ENCODE data around the gene TSPAN18. TPM values are rescaled to one million over a fixed set of nuclear protein-coding genes. Genes with fewer than 3 reads are reported as not detected.

Gene TSPAN18
- total RNA-seq, 1 experiment from 2014 or later: 18.3 TPM

DNA sequence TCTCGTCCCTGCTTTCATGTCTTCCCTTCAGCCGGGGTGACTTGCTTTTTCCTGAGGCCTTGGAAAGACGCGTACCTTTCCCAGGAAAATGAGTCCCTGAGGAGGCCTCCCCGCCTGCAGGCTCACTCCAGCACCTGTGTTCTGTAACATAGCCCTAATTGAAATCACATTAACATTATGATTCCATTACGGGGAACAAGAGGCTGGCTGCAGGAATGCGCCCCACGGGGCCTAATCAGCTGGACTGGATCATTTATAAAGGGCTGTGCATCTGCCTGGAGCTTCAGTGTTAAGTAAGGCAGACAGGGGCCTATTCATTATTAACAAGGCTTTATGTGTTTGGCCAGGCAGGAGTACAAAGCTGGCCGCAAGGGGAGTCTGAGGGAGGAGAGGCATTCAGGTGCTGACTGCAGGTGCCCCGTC is 41.9 kb upstream of the TSPAN18 start:
- no peak overlapping the region for H3K4me3 ChIP-seq (replicated peaks in 1 of 2; ENCODE audit: low read depth in 1 of 2, low read length in 2 of 2)
- BruUV-seq (replicated peaks): no TSS peak
- CTCF ChIA-PET: no interaction called here
- H3K9me3 ChIP-seq (ENCODE audit: control insufficient read depth in 1 of 2, insufficient read depth in 1 of 2, low read depth in 1 of 2, low read length in 2 of 2): no peaks in the 10 kb centered on the region
- RAD21 ChIA-PET (ENCODE audit: low non-redundant PET in 1 of 2, low total read pairs in 2 of 2, uncharacterized antibody in 2 of 2, unreplicated experiment in 2 of 2): interaction anchor here in 1 of 2 experiments (0.7 kb wide), 1 partner anchor 74 kb away, joined by 4 read pairs; no protein-coding TSS in a partner anchor
- POLR2A ChIA-PET: no interaction called here
- no peak for TF ChIP-seq SP1 (IDR thresholded peaks at IDR 0.05; ENCODE audit: low read depth)
- no peak for TF ChIP-seq EGR1 (IDR thresholded peaks at IDR 0.05; ENCODE audit: low read depth)
- TF ChIP-seq POLR2AphosphoS5 (IDR thresholded peaks at IDR 0.05; ENCODE audit: low read depth, low read length): no peak
- no peak for TF ChIP-seq EZH2phosphoT487 (IDR thresholded peaks at IDR 0.05; ENCODE audit: borderline replicate concordance)
- TF ChIP-seq, protein P1, sequence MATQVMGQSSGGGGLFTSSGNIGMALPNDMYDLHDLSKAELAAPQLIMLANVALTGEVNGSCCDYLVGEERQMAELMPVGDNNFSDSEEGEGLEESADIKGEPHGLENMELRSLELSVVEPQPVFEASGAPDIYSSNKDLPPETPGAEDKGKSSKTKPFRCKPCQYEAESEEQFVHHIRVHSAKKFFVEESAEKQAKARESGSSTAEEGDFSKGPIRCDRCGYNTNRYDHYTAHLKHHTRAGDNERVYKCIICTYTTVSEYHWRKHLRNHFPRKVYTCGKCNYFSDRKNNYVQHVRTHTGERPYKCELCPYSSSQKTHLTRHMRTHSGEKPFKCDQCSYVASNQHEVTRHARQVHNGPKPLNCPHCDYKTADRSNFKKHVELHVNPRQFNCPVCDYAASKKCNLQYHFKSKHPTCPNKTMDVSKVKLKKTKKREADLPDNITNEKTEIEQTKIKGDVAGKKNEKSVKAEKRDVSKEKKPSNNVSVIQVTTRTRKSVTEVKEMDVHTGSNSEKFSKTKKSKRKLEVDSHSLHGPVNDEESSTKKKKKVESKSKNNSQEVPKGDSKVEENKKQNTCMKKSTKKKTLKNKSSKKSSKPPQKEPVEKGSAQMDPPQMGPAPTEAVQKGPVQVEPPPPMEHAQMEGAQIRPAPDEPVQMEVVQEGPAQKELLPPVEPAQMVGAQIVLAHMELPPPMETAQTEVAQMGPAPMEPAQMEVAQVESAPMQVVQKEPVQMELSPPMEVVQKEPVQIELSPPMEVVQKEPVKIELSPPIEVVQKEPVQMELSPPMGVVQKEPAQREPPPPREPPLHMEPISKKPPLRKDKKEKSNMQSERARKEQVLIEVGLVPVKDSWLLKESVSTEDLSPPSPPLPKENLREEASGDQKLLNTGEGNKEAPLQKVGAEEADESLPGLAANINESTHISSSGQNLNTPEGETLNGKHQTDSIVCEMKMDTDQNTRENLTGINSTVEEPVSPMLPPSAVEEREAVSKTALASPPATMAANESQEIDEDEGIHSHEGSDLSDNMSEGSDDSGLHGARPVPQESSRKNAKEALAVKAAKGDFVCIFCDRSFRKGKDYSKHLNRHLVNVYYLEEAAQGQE (IDR thresholded peaks at IDR 0.05; ENCODE audit: low read depth): no peak
- no peak for TF ChIP-seq ZBTB33 (IDR thresholded peaks at IDR 0.05; ENCODE audit: extremely low read depth, insufficient replicate concordance, low read length)
- no peak for TF ChIP-seq ZNF274 (IDR thresholded peaks at IDR 0.05; ENCODE audit: low read depth, low read length)
- no peak for TF ChIP-seq TCF7L2 (IDR thresholded peaks at IDR 0.05; ENCODE audit: borderline replicate concordance, extremely low read depth, insufficient read depth, insufficient read length)
- TF ChIP-seq RAD21 (IDR thresholded peaks at IDR 0.05; ENCODE audit: low read depth): no peak
- no peak for TF ChIP-seq SIN3A (IDR thresholded peaks at IDR 0.05; ENCODE audit: low read depth)
- TF ChIP-seq POLR2A (IDR thresholded peaks at IDR 0.05; ENCODE audit: borderline replicate concordance, extremely low read depth, insufficient read depth, insufficient read length): no peak
- no peak for TF ChIP-seq YY1 (IDR thresholded peaks at IDR 0.05; ENCODE audit: extremely low read depth, insufficient replicate concordance, low read depth, low read length)
- TF ChIP-seq CEBPB (IDR thresholded peaks at IDR 0.05; ENCODE audit: low read depth): no peak
- TF ChIP-seq EZH2 (IDR thresholded peaks at IDR 0.05): no peak
- no peak for TF ChIP-seq ZFX (IDR thresholded peaks at IDR 0.05)
- no peak for TF ChIP-seq FOSL1 (IDR thresholded peaks at IDR 0.05; ENCODE audit: low read depth)
- TF ChIP-seq, protein P2, sequence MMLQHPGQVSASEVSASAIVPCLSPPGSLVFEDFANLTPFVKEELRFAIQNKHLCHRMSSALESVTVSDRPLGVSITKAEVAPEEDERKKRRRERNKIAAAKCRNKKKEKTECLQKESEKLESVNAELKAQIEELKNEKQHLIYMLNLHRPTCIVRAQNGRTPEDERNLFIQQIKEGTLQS (IDR thresholded peaks at IDR 0.05): no peak
- intact Hi-C loops (cut with micrococcal nuclease): no loop called here
- H2AFZ ChIP-seq (ENCODE audit: low read depth, low read length, poor library complexity, severe bottlenecking): no peak overlapping the region
- no peaks in the 10 kb centered on the region for H4K20me1 ChIP-seq (ENCODE audit: insufficient read depth)
- H3K27ac ChIP-seq (ENCODE audit: low read depth, low read length): no peak overlapping the region
- H3K4me1 ChIP-seq (ENCODE audit: control insufficient read depth in 1 of 2, insufficient read depth in 2 of 2, low read length in 2 of 2): peaks cover 14 to 20% of the 10 kb centered on the region in 2 experiments
- H3K9me2 ChIP-seq (ENCODE audit: insufficient read depth): no peaks in the 10 kb centered on the region
- no peak overlapping the region for H3K9ac ChIP-seq (ENCODE audit: low read length)
- ATAC-seq (no peak), DNase-seq (ENCODE audit: low read depth, low spot score) (no peak)
- H3K4me2 ChIP-seq (ENCODE audit: low read length): no peak overlapping the region
- H3K27me3 ChIP-seq (ENCODE audit: insufficient read depth, low read length): 0 out of 2 replicates have a peak, but pooled peaks cover 6% of the 10 kb centered on the region
- no peaks in the 10 kb centered on the region for H3K36me3 ChIP-seq (ENCODE audit: control insufficient read depth in 1 of 2, insufficient read depth in 2 of 2, low read length in 2 of 2)
- no peaks in the 10 kb centered on the region for H3K79me2 ChIP-seq (ENCODE audit: insufficient read depth, low read length)

All from HCT116 (cell line).